ENCODE results near the gene CUEDC2.

Gene CUEDC2

DNA sequence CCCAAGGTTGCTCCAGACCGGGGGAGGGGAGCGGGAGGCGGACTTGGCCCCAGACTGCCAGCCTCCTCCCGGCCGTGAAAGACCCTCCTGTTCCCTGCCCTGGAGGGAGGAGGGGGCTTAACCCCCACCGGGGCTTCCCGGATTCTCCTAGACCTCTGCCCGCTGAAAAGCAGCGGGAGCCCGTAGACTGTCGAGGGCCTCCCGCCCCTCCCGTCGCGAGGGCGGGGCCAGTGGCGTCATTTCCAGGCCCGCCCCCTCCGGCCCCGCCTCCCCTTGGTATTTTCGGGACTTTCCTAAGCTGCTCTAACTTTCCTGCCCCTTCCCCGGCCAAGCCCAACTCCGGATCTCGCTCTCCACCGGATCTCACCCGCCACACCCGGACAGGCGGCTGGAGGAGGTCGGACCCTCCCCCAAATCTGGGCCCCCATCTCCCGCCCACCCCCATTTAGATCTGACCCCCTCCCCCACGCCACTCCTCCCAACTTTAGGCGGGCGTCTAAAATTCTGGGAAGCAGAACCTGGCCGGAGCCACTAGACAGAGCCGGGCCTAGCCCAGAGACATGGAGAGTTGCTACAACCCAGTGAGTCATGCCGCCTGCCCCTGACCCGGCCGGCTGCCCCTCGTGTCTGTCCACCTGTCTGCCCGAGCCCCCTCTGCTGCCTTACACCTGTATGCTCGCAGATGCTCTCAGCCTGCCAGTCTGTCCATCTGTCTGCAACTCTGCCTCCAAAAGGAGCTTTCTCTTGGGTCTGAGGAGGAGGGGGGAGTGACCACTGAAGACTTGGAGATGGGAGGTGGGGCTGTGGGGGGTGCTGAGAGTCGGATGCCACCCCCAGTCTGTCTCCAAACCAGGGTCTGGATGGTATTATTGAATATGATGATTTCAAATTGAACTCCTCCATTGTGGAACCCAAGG is 36.7 kb downstream of the CUEDC2 start, which contains the start of gene NFKB2:
NFKB2 (plus strand) TSS at position 306 of the 917 bp plus-strand sequence; CDS start at position 561, 255 bp downstream.
- DNase-seq: peak; percentile 86

DNA sequence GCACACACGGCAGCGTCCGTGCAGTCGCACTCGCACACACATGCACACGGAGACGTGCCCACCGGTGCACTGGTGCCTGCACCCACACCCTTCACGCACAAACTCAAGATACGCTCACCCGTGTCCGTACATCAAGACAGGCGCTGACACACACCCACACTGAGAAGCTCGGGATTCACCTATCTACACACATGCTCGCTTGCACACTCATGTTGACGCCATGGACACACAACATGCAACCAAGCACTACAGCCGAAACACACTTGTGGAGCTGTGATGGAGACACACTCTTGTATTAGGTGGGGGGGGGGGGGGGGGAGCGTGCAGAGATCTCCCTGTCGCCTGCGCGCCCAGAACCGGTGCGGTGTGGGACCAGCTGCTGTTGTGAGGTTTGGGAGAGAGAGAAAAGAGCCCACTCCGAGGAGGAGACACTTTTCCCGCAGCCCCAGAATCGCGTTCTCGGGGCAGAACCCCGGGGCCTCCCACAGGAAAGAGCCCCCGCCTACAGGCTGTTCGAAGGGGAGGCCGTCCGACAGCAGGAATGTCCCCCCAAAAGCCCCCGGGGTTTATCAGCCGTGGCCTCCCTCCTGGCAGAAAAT is 37.5 kb downstream of the CUEDC2 start:
- DNase-seq: peak; percentile 56

DNA sequence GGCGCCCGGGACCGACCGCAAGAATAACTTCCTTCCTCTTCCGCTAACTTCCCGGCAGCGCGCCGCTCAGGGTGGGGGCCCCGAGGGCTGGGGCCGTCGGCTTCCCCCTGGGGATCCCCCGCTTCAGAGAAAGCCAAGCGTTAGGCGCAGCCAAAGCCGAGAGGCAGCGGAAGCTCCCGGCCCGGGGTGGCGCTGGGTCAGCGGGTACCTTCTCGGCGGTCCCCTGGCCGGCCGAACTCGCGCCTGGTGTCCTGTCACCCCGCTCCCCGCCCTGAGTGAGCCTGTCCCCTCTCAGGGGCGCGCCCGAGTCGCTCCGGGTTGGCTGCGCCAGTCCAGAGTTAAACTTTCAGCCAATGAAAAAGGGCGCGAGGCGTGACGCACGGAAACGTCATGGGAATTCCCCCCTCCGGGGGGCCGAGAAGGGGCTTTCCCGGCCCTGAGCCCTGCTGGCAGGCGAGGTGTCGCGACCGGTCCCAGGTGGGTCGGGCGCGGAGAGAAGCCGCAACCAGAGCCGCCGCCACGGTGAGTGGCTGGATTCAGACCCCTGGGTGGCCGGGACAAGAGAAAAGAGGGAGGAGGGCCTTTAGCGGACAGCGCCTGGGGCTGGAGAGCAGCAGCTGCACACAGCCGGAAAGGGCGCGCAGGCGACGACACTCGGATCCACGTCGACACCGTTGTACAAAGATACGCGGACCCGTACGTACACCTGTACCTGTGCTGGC is 38.1 kb downstream of the CUEDC2 start:
- DNase-seq: peak; percentile 87

DNA sequence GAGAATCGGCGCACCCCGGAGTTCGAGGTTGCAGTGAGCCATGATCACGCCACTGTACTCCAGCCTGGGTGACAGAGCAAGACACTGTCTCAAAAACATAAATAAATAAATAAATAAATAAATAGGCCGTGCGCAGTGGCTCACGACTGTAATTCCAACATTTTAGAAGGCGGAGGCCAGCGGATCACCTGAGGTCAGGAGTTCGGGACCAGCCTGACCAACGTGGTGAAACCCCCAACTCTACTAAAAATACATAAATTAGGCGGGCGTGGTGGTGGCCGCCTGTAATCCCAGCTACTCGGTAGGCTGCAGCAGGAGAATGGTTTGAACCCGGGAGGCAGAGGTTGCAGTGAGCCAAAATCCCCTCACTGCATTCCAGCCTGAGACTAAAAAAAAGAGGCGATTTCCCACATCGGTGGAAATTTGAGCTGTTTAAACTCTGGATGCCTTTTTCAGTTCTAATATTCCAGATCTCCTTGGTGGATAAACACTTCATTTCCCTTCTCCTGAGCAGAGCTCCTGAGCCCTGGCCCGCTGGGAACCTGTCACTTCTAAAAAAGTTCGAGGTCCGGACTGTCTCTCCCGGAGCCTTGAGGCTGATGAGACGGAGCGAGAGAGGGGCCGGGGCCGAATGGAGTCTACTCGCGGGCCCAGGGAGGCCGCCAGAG is 38.8 kb downstream of the CUEDC2 start:
- no peak for DNase-seq

DNA sequence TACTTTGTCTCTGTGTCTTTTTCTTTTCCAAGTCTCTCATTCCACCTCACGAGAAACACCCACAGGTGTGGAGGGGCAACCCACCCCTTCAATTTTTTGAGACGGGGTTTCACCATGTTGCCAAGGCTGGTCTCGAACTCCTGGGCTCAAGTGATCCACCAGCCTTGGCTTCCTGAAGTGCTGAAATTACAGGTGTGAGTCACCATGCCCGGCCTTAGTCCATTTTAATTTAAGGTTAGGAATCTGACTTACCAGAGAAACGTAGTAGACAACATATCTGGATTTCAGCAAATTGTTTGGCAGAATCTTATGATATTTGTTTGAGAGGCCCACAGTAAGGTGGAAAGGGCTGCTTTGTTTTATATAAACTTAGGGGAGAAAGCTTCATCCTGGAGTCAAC is 40.1 kb downstream of the CUEDC2 start:
- no peak for DNase-seq

DNA sequence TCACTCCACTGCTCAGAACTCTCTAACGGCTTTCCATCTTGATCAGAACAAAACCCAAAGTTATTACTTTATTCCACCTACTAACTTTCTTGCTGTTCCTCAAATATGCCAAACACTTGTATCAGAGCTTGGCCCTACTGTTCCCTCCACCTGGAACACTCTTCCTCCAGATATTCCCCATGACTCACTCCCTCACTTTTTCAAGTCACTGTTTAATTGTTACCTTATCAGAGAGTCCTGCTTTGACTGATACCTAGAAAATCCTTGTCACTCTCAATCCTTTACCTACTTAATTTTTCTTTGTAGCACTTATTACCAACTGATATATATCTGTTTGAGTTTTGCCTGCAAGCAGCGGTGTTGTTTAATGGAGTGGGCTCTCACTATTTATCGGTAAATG is 42.5 kb downstream of the CUEDC2 start:
- DNase-seq: no peak

DNA sequence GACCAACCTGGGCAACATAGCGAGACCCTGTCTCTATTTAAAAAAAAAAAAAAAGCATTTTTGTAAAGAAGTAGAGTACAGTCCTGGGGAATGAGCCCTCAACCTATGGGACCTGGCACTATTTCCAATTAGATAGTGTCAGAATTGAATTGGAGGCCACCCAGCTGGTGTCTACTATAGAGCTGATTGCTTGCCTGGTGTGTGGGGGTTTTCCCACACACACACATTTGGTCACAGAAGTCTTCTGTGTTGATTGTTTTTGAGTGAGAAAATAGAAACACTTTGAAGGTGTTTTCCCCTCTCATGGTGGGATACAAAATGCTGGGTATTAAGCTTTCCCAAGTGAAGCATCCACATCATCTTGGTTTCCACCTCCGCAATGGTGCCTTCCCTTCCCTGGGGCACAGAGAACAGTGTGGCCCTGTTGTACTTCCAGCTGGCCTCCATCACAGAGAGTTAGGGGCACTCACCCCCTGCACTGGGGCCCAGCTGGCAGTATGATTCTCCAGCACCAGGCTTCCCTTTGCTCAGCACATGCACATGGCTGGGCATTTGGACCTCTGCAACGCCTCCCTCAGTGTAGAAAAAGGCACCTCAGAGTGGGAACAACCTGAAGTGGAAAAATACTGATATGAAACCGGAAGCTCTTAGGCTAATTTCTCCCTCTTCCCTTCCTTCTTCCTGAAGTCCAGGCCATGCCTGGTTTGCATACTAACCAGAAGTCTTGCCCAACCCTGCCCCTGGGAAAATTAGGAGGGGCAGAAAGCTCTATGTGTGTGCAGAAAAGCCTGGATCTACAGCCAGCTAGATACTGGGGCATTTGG is 47.6 kb downstream of the CUEDC2 start:
- no peak for DNase-seq

DNA sequence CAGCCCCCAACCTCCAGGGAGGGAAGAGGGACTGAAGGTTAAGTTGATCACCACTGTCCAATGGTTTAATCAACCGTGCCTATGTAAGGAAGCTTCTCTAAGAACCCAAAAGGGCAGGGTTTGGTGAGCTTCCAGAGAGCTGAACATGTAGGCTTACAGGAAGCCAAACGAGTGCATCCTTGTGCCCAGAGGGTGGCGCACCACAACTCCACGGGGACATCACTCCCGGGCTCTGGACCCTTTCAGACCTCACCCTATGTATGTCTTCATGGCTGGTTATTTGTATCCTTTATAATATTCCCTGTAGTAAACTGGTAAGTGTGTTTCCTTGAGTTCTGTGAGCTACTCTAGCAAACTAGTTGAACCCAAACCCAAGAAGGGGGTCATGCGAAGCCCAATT is 48.3 kb downstream of the CUEDC2 start:
- peak; percentile 40 for DNase-seq

DNA sequence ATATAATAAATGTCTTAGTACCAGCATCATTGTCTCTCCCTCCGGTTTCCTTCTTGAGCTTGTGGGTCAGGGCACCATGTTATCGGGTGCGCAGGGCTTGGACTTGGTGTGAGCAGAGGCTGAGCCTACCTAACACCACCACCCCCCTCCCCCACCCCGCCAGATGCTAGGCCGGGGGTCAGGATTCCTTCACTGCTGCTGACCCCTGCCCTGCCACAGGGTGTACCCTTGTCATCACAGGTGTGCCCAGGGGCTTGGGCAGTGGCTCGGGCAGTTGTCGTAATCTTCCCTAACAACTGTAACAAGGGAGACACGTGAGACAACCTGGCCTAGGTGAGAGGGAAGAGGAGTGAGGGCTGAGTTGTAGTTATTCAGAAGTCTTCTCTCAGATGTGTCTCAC is 49.5 kb downstream of the CUEDC2 start:
- no peak for DNase-seq

DNA sequence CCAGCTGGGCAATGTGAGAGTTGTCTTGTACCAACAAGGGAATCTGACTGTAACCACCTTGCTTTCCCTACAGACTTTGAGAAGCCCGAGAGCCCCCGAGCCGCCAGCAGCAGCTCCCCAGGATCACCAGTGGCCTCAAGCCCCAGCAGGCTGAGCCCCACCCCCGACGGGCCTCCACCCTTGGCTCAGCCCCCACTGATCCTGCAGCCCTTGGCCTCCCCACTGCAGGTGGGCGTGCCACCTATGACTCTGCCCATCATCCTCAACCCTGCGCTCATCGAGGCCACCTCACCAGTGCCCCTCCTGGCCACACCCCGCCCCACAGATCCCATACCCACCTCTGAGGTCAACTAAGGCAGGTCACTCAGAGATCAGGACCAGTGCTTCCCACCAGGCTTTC is 50.4 kb downstream of the CUEDC2 start:
- DNase-seq: no peak

DNA sequence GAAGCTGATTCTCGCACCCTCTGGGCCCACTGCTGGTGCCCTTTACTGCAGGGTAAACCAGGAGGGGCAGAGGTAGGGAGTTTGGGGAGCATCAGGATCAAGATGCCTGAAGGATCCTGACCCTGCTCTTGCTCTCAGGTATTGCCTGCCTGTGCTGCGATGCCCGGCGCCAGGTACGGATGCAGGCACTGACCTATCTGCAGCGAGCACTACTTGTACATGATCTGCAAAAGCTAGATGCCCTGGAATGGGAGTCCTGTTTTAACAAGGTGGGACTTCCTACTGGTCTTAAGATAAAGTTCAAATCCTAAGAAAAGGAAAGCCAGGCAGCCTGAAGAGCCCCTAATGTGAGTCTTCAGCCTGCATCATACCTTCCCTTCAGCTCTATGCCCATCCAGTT is 53.0 kb downstream of the CUEDC2 start:
- no peak for DNase-seq

DNA sequence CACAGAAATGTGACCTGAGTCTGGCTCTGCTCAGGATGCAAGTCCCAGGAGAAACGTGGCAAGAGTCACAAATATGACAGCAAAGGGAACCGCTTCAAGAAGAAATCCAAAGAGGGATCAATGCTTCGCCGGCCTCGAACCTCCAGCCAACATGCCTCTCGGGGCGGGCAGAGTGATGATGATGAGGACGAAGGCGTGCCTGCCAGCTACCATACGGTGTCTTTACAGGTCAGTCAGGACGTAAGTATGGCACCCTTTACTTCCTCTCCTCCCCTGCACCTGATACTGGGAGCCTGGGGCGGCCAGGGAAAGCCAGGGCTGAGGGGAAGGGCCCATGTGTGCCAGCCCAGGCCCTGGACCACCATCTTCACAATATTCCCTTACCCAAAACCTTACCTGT is 55.5 kb downstream of the CUEDC2 start:
- DNase-seq: no peak

DNA sequence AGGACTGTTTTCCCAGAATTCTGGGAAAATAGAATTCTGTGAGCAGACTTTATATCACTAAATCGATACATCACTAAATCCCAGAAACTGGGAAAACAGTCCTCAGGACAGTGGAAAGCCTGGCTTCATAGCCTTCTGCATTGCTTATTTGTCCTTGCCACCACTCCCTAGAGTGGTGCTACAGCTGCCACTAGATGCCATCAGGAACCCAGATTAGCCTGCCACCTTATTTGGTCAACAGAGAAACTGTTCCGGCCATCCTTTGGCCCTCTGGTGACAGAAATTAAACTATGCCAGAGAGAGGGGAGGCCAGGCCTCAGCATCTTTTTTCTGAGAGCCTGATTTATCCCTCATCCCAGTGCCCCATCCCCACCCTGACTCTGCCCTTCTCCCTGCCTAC is 56.5 kb downstream of the CUEDC2 start:
- DNase-seq: no peak

DNA sequence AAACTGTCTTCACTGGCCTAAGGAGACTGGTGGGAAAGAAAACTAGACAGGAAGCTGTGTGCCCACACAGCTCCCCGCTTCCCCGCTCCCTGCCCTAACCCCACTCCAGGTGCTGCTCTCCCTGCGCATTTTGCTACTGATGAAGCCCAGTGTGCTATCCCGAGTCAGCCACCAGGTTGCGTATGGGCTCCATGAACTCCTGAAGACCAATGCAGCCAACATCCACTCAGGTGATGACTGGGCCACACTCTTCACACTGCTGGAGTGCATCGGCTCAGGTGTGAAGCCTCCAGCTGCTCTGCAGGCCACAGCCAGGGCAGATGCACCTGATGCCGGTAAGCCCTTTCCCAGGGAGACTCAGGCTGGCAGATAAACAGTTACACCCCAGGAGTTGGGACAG is 57.1 kb downstream of the CUEDC2 start:
- no peak for DNase-seq

Measured in NCI-H82 (cell line).